ENCODE measurements around the gene RASSF8. TPM values are rescaled to one million over a fixed set of nuclear protein-coding genes. Genes with fewer than 3 reads are reported as not detected.

The RASSF8 gene
- total RNA-seq, 1 experiment from 2014 or later: 9.2 TPM

DNA sequence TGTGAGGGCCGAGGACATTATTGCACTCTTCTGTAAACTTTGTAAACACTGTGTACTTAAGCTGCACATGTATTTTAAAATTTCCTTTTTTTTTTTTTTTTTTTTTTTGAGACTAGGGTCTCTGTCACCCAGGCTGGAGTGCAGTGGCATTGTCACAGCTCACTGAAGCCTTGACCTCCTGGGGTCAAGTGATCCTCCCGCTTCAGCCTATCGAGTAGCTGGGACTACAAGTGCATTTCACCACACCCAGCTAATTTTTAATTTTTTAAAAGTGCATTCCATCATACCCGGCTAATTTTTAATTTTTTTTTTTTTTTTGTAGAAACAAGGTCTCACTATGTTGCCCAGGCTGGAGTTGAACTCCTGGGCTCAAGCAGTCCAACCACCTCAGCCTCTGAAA is 42.4 kb downstream of the RASSF8 start:
- POLR2A ChIA-PET: interaction anchor here (1.8 kb wide), 1 partner anchor 12 kb away, joined by 3 read pairs; no protein-coding TSS in a partner anchor
- peaks cover 11 to 13% of the 10 kb centered on the region in 2 experiments for H3K4me1 ChIP-seq (ENCODE audit: control insufficient read depth in 1 of 2, insufficient read depth in 2 of 2, low read length in 2 of 2)
- H3K9me3 ChIP-seq (ENCODE audit: control insufficient read depth in 1 of 2, insufficient read depth in 1 of 2, low read depth in 1 of 2, low read length in 2 of 2): no peaks in the 10 kb centered on the region
- H3K27ac ChIP-seq (ENCODE audit: low read depth, low read length): no peak overlapping the region
- H3K27me3 ChIP-seq (ENCODE audit: insufficient read depth, low read length): no peaks in the 10 kb centered on the region
- no peaks in the 10 kb centered on the region for H4K20me1 ChIP-seq (ENCODE audit: insufficient read depth)
- CTCF ChIA-PET: no interaction called here
- H3K9ac ChIP-seq (ENCODE audit: low read length): no peak overlapping the region
- ATAC-seq (no peak), DNase-seq (ENCODE audit: low read depth, low spot score) (no peak)
- H3K36me3 ChIP-seq (ENCODE audit: control insufficient read depth in 1 of 2, insufficient read depth in 2 of 2, low read length in 2 of 2): no peaks in the 10 kb centered on the region
- no peak overlapping the region for H2AFZ ChIP-seq (ENCODE audit: low read depth, low read length, poor library complexity, severe bottlenecking)
- RAD21 ChIA-PET (ENCODE audit: low non-redundant PET in 1 of 2, low total read pairs in 2 of 2, uncharacterized antibody in 2 of 2, unreplicated experiment in 2 of 2): interaction anchor here in 1 of 2 experiments (0.6 kb wide), 1 partner anchor 22 kb away, joined by 3 read pairs; no protein-coding TSS in a partner anchor
- H3K4me3 ChIP-seq (replicated peaks in 1 of 2; ENCODE audit: low read depth in 1 of 2, low read length in 2 of 2): no peak overlapping the region
- no peak for TF ChIP-seq CBX3 (IDR thresholded peaks at IDR 0.05; ENCODE audit: low read depth)
- TF ChIP-seq, protein P1, sequence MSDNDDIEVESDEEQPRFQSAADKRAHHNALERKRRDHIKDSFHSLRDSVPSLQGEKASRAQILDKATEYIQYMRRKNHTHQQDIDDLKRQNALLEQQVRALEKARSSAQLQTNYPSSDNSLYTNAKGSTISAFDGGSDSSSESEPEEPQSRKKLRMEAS (IDR thresholded peaks at IDR 0.05): no peak
- TF ChIP-seq, protein P2, sequence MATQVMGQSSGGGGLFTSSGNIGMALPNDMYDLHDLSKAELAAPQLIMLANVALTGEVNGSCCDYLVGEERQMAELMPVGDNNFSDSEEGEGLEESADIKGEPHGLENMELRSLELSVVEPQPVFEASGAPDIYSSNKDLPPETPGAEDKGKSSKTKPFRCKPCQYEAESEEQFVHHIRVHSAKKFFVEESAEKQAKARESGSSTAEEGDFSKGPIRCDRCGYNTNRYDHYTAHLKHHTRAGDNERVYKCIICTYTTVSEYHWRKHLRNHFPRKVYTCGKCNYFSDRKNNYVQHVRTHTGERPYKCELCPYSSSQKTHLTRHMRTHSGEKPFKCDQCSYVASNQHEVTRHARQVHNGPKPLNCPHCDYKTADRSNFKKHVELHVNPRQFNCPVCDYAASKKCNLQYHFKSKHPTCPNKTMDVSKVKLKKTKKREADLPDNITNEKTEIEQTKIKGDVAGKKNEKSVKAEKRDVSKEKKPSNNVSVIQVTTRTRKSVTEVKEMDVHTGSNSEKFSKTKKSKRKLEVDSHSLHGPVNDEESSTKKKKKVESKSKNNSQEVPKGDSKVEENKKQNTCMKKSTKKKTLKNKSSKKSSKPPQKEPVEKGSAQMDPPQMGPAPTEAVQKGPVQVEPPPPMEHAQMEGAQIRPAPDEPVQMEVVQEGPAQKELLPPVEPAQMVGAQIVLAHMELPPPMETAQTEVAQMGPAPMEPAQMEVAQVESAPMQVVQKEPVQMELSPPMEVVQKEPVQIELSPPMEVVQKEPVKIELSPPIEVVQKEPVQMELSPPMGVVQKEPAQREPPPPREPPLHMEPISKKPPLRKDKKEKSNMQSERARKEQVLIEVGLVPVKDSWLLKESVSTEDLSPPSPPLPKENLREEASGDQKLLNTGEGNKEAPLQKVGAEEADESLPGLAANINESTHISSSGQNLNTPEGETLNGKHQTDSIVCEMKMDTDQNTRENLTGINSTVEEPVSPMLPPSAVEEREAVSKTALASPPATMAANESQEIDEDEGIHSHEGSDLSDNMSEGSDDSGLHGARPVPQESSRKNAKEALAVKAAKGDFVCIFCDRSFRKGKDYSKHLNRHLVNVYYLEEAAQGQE (IDR thresholded peaks at IDR 0.05; ENCODE audit: low read depth): no peak
- H3K79me2 ChIP-seq (ENCODE audit: insufficient read depth, low read length): no peaks in the 10 kb centered on the region
- intact Hi-C loops (cut with micrococcal nuclease): no loop called here
- no peak overlapping the region for H3K4me2 ChIP-seq (ENCODE audit: low read length)
- no peaks in the 10 kb centered on the region for H3K9me2 ChIP-seq (ENCODE audit: insufficient read depth)
- no TSS peak for BruUV-seq (replicated peaks)

DNA sequence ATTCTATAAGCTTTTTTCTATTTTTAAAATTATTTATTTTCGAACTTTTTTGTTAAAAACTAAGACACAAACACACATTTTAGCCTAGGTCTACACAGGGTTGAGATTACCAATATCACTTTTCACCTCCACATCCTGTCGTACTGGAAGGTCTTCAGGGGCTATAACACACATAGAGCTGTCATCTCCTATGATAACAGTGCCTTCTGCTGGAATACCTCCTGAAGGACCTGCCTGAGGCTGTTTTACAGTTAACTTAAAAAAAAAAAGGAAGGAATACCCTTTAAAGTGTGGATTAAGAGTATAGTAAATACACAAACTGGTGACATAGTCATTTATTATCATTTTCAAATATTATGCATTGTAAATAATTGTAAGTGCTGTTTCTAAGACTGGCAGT is 43.0 kb downstream of the RASSF8 start:
- RAD21 ChIA-PET (ENCODE audit: low non-redundant PET in 1 of 2, low total read pairs in 2 of 2, uncharacterized antibody in 2 of 2, unreplicated experiment in 2 of 2): no interaction called here
- no peaks in the 10 kb centered on the region for H3K79me2 ChIP-seq (ENCODE audit: insufficient read depth, low read length)

More for the DNA sequence above, 43.0 kb downstream of the RASSF8 start:
- no peak for ATAC-seq
- TF ChIP-seq SIN3A (IDR thresholded peaks at IDR 0.05; ENCODE audit: low read depth) (no peak), ELF1 (IDR thresholded peaks at IDR 0.05; ENCODE audit: borderline replicate concordance, low read depth) (no peak), ZNF274 (IDR thresholded peaks at IDR 0.05; ENCODE audit: low read depth, low read length) (no peak), RAD21 (IDR thresholded peaks at IDR 0.05; ENCODE audit: low read depth) (peak; percentile 41)
- TF ChIP-seq, protein P1 (IDR thresholded peaks at IDR 0.05): no peak
- ChIA-PET CTCF (no interaction called here), POLR2A (interaction anchor here (1.8 kb wide), 1 partner anchor 12 kb away, joined by 3 read pairs; no protein-coding TSS in a partner anchor)
- H3K27me3 ChIP-seq (ENCODE audit: insufficient read depth, low read length): no peaks in the 10 kb centered on the region
- no peak overlapping the region for H3K4me3 ChIP-seq (replicated peaks in 1 of 2; ENCODE audit: low read depth in 1 of 2, low read length in 2 of 2)
- intact Hi-C loops (cut with micrococcal nuclease): no loop called here
- no peaks in the 10 kb centered on the region for H3K9me2 ChIP-seq (ENCODE audit: insufficient read depth)
- no peak overlapping the region for H3K27ac ChIP-seq (ENCODE audit: low read depth, low read length)
- H3K9ac ChIP-seq (ENCODE audit: low read length): no peak overlapping the region
- H3K4me1 ChIP-seq (ENCODE audit: control insufficient read depth in 1 of 2, insufficient read depth in 2 of 2, low read length in 2 of 2): peaks cover 11 to 13% of the 10 kb centered on the region in 2 experiments
- no peak overlapping the region for H2AFZ ChIP-seq (ENCODE audit: low read depth, low read length, poor library complexity, severe bottlenecking)
- no peaks in the 10 kb centered on the region for H4K20me1 ChIP-seq (ENCODE audit: insufficient read depth)
- BruUV-seq (replicated peaks): no TSS peak
- DNase-seq (ENCODE audit: low read depth, low spot score): no peak
- H3K9me3 ChIP-seq (ENCODE audit: control insufficient read depth in 1 of 2, insufficient read depth in 1 of 2, low read depth in 1 of 2, low read length in 2 of 2): no peaks in the 10 kb centered on the region
- no peak overlapping the region for H3K4me2 ChIP-seq (ENCODE audit: low read length)
- H3K36me3 ChIP-seq (ENCODE audit: control insufficient read depth in 1 of 2, insufficient read depth in 2 of 2, low read length in 2 of 2): no peaks in the 10 kb centered on the region

All from HCT116 (cell line).